ENCODE results near the gene MREG. TPM values are rescaled to one million over a fixed set of nuclear protein-coding genes. Genes with fewer than 3 reads are reported as not detected.

MREG gene
- total and polyA plus RNA-seq, 9 donors: 0.85 to 5.4 (median 2.1) TPM

DNA sequence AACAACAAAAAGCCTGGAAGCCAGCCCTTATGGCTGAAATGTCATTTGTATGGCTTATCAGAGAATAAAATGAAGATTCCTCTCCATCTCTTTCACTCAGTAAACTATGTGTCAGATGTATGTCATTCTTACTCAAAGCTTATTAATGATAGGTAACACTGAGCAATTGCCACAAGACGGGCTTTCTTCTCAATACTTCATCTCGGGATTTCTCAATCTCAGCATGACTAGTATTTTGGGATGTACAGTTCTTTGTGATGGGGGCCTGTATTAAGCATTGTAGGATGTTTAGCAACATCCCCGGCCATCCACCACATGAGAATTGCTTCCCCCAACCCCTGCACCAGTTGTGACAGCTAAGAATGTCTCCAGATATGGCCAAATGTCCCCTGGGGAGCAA is 80.2 kb downstream of the MREG start:
- no peaks in the 10 kb centered on the region for H3K27me3 ChIP-seq
- DNase-seq: no peak
- H3K9me3 ChIP-seq: no peaks in the 10 kb centered on the region
- no peaks in the 10 kb centered on the region for H3K36me3 ChIP-seq
- H3K27ac ChIP-seq: no peak overlapping the region
- H3K4me1 ChIP-seq (ENCODE audit: insufficient read depth): no peaks in the 10 kb centered on the region
- intact Hi-C loops (cut with DNase I): no loop called here
- no peak overlapping the region for H3K4me3 ChIP-seq
- TF ChIP-seq EP300 (IDR thresholded peaks at IDR 0.05) (no peak), POLR2A (IDR thresholded peaks at IDR 0.05) (no peak)
- TF ChIP-seq, protein P1, sequence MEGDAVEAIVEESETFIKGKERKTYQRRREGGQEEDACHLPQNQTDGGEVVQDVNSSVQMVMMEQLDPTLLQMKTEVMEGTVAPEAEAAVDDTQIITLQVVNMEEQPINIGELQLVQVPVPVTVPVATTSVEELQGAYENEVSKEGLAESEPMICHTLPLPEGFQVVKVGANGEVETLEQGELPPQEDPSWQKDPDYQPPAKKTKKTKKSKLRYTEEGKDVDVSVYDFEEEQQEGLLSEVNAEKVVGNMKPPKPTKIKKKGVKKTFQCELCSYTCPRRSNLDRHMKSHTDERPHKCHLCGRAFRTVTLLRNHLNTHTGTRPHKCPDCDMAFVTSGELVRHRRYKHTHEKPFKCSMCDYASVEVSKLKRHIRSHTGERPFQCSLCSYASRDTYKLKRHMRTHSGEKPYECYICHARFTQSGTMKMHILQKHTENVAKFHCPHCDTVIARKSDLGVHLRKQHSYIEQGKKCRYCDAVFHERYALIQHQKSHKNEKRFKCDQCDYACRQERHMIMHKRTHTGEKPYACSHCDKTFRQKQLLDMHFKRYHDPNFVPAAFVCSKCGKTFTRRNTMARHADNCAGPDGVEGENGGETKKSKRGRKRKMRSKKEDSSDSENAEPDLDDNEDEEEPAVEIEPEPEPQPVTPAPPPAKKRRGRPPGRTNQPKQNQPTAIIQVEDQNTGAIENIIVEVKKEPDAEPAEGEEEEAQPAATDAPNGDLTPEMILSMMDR (IDR thresholded peaks at IDR 0.05): no peak
- 62 to 82% (median 82%) methylated on average over 3 of the region's 3 CpGs for WGBS, 3 donors

DNA sequence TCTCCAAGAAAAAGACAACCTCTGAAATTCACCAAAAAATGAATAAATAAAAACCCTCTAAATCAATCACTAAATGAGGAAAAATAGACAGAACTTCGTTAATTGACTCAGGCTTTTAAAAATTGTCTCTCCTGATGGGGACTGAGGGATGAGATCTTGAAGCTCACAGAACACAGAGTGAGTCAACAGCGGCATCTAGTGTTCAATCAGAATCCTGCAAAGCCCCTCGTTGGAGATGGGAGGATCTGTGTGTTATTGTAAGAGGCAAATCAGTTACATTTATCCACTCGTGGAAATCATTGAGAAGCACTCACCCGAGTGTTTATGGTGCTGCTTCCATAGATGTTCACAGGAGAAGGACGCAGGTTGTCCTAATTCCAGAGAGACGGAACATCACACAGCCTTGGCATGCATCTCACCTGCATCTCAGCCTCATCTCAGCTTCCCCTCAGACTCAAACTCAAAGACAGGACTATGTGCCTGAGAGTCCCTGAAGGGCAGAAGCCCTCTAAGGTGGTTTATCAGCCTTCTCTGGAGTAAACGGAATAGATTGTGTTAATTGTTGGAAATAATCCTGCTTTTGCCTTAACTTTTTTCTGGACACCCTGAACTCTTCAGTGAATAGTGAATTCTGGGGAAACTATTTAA is 82.0 kb downstream of the MREG start:
- Histone ChIP-seq H3K27ac (no peak overlapping the region), H3K9me3 (no peaks in the 10 kb centered on the region), H3K4me1 (ENCODE audit: insufficient read depth) (no peaks in the 10 kb centered on the region), H3K4me3 (no peak overlapping the region), H3K36me3 (no peaks in the 10 kb centered on the region), H3K27me3 (no peaks in the 10 kb centered on the region)
- WGBS, 3 donors: 3 to 7% (median 3%) methylated on average over 8 of the region's 8 CpGs
- TF ChIP-seq POLR2A (IDR thresholded peaks at IDR 0.05): no peak
- TF ChIP-seq, protein P1 (IDR thresholded peaks at IDR 0.05): peak; percentile 65 to 71 (median 68)
- no peak for TF ChIP-seq EP300 (IDR thresholded peaks at IDR 0.05)
- DNase-seq: peak; percentile 31 to 78 (median 56)
- intact Hi-C loops (cut with DNase I): no loop called here

DNA sequence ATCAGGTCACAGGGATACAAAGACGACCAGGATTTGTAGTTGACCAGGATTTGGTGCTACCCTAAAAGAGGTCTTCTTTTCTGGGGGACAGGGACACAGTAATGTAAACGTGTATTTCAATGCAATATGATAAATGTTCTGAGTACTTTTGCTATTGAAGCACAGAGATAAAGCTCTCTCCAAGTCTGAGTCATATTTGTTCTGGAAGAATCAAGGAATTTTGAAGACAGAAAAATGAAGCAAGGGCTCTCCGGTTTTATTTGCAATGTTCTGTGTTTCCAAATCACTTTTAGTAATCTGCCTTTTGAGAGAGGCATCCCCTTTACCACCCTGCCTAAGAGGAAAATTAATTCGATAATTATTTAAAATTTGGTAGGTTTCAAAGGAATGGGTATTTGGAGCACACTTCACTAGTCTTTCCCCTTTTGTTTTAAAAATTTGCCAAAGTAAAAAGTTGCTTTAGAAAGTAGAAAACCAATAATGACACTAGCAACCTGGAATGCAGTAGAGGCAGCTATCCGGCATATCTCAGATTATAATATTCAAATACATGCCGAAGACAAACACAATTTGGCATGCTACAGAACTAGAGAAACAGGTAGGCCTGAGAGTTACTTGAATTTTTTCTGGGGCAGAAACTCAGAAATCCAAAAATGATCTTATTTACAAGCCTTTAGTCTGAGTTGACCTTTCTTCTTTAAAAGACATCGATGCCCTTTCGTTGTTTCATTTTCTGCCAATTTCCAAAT is 82.7 kb downstream of the MREG start:
- Histone ChIP-seq H3K27ac (no peak overlapping the region), H3K27me3 (no peaks in the 10 kb centered on the region), H3K4me1 (ENCODE audit: insufficient read depth) (no peaks in the 10 kb centered on the region), H3K9me3 (no peaks in the 10 kb centered on the region), H3K36me3 (no peaks in the 10 kb centered on the region), H3K4me3 (no peak overlapping the region)
- DNase-seq: no peak
- intact Hi-C loops (cut with DNase I): no loop called here
- WGBS, 3 donors: 54 to 56% (median 55%) methylated on average over 8 of the region's 8 CpGs
- TF ChIP-seq, protein P1 (IDR thresholded peaks at IDR 0.05): no peak
- TF ChIP-seq EP300 (IDR thresholded peaks at IDR 0.05) (no peak), POLR2A (IDR thresholded peaks at IDR 0.05) (no peak)

DNA sequence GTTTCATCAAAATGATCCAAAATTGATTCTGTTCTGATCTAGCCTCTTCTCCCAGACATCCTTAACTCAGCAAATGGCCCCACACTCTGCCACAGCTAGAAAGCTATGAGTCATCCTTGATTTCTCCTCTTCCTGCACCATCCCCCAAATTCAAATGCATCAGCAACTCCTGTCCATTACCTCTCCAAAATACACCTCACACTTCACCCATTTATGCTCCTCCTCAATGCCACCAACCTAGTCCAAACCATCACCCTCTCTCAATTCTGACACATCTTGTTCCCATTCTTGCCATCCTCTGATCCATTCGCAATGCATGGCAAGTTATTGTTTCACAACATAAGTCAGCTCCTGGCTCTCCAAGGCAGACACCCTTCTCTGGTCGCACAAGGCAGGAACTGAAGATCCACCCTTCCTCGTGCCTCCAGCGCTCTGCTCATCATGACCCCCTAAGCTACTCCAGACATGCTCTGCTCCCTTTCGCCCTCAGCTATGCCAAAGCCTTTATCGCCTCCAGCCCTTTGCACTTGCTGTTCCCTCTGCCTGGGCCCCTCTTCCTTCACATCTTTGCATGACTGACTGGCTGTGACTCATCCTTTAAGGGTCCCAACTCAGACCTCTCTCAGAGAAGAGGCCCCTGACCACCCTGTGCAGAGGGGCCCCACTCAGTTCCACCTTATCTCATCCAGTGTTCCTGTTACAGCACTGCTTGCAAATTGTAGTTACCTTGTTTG is 83.6 kb downstream of the MREG start:
- Histone ChIP-seq H3K27me3 (no peaks in the 10 kb centered on the region), H3K27ac (no peak overlapping the region), H3K36me3 (no peaks in the 10 kb centered on the region), H3K4me1 (ENCODE audit: insufficient read depth) (no peaks in the 10 kb centered on the region), H3K9me3 (no peaks in the 10 kb centered on the region), H3K4me3 (no peak overlapping the region)
- TF ChIP-seq EP300 (IDR thresholded peaks at IDR 0.05) (no peak), POLR2A (IDR thresholded peaks at IDR 0.05) (no peak)
- TF ChIP-seq, protein P1 (IDR thresholded peaks at IDR 0.05): no peak
- intact Hi-C loops (cut with DNase I): no loop called here
- no peak for DNase-seq
- WGBS, 3 donors: 89 to 94% (median 93%) methylated on average over 6 of the region's 6 CpGs
